IMR-90 (cell line): ENCODE results near the gene PRKAR1B. TPM values are rescaled to one million over a fixed set of nuclear protein-coding genes. Genes with fewer than 3 reads are reported as not detected.
"Not testable (repeated sequence)": the region's sequence is repeated elsewhere in the genome, so short reads cannot be mapped to it uniquely, and the experiment has no call there.

ENCODE experiments used
- ATAC-seq: fragments of 200-7000 bp; cut with Tn5 transposase; 2 replicates; pipeline ENCODE4 v1.9.1; 2020; ENCODE audit warnings: low read depth, mild to moderate bottlenecking, moderate library complexity
- BruUV-seq: library from RNA; stranded (reverse); fragments of 400-500 nt; replicated peaks from 2 replicates; lab custom pipeline; 2021; lab: Mats Ljungman, UMichigan
- CTCF ChIA-PET: fragments of 300-600 bp; formaldehyde crosslinking; extraction: SDS; loops from one replicate; lab custom pipeline; 2021; ENCODE audit warnings: antibody characterized with exemption; lab: Yijun Ruan, JAX
- POLR2A ChIA-PET: fragments of 300-600 bp; sonication (Branson Sonifier 250); formaldehyde crosslinking; loops from one replicate; lab custom pipeline; 2022; ENCODE audit warnings: antibody characterized with exemption; ENCODE audit not compliant: unreplicated experiment; lab: Charles Lee
- DNase-seq: peaks from one replicate; pipeline ENCODE4 v3.0.0; 2013
- H2AFZ ChIP-seq: replicated peaks from 2 replicates; pipeline ENCODE3; 2013; ENCODE audit warnings: low read length, mild to moderate bottlenecking; ENCODE audit not compliant: poor library complexity
- H2AK5ac ChIP-seq: 2 replicates; pipeline ENCODE4 v1.6.1; 2013; ENCODE audit warnings: low read depth, low read length, inconsistent platforms
- H2AK9ac ChIP-seq: replicated peaks from 2 replicates; pipeline ENCODE3; 2013; ENCODE audit warnings: mild to moderate bottlenecking, low read depth, low read length, moderate library complexity; ENCODE audit not compliant: poor library complexity
- H2BK120ac ChIP-seq: 2 replicates; pipeline ENCODE4 v1.6.1; 2013; ENCODE audit warnings: low read depth, low read length, inconsistent platforms
- H2BK15ac ChIP-seq: 3 replicates; pipeline ENCODE4 v1.6.1; 2013; ENCODE audit warnings: low read depth, low read length, inconsistent platforms
- H2BK20ac ChIP-seq: 2 replicates; pipeline ENCODE4 v1.6.1; 2013; ENCODE audit warnings: low read depth, mild to moderate bottlenecking, inconsistent platforms, low read length, moderate library complexity
- H2BK5ac ChIP-seq: 2 replicates; pipeline ENCODE4 v1.6.1; 2013; ENCODE audit warnings: mild to moderate bottlenecking, low read depth, low read length, inconsistent platforms; ENCODE audit not compliant: poor library complexity, severe bottlenecking
- H3K14ac ChIP-seq: replicated peaks from 2 replicates; pipeline ENCODE4 v1.6.1; 2013; ENCODE audit warnings: low read depth, low read length, inconsistent platforms
- H3K18ac ChIP-seq: 2 replicates; pipeline ENCODE4 v1.6.1; 2013; ENCODE audit warnings: low read depth, low read length, control low read depth
- H3K23ac ChIP-seq: 2 replicates; pipeline ENCODE4 v1.6.1; 2013; ENCODE audit warnings: low read depth, low read length, inconsistent platforms
- H3K27ac ChIP-seq: 2 replicates; pipeline ENCODE4 v1.5.1; 2013; ENCODE audit warnings: mild to moderate bottlenecking, control low read depth, low read length; ENCODE audit not compliant: insufficient read depth
- H3K27me3 ChIP-seq: 2 replicates; pipeline ENCODE4 v1.6.1; 2013; ENCODE audit warnings: low read length; ENCODE audit not compliant: control insufficient read depth, insufficient read depth
- H3K36me3 ChIP-seq: 2 replicates; pipeline ENCODE4 v1.6.1; 2013; ENCODE audit warnings: low read length, mixed read lengths; ENCODE audit not compliant: control insufficient read depth, insufficient read depth
- H3K4ac ChIP-seq: 2 replicates; pipeline ENCODE4 v1.6.1; 2013; ENCODE audit warnings: low read depth, low read length, inconsistent platforms
- H3K4me1 ChIP-seq: 2 replicates; pipeline ENCODE4 v1.6.1; 2013; ENCODE audit warnings: low read length, mixed read lengths; ENCODE audit not compliant: control insufficient read depth, insufficient read depth
- H3K4me2 ChIP-seq: 2 replicates; pipeline ENCODE4 v1.6.1; 2013; ENCODE audit warnings: low read depth, mild to moderate bottlenecking, control low read depth, low read length, moderate library complexity
- H3K4me3 ChIP-seq: 2 replicates; pipeline ENCODE4 v1.5.1; 2013; ENCODE audit warnings: low read depth, mild to moderate bottlenecking, control low read depth, low read length, moderate library complexity; ENCODE audit not compliant: insufficient read depth
- H3K56ac ChIP-seq: 2 replicates; pipeline ENCODE4 v1.6.1; 2013; ENCODE audit warnings: low read length, inconsistent platforms; ENCODE audit not compliant: insufficient read depth; ENCODE audit errors: extremely low read depth
- H3K79me1 ChIP-seq, 2 experiments: 2 replicates each; pipeline ENCODE4 v1.6.1; 2013; ENCODE audit warnings: low read length in 2 of 2, inconsistent platforms in 1 of 2, low read depth in 1 of 2
- H3K9ac ChIP-seq: 2 replicates; pipeline ENCODE4 v1.6.1; 2013; ENCODE audit warnings: low read depth, low read length, control low read depth
- H3K9me1 ChIP-seq: 2 replicates; pipeline ENCODE4 v1.6.1; 2013; ENCODE audit warnings: low read length, inconsistent platforms; ENCODE audit not compliant: insufficient read depth
- H3K9me3 ChIP-seq: 2 replicates; pipeline ENCODE4 v1.6.1; 2013; ENCODE audit warnings: low read length; ENCODE audit not compliant: control insufficient read depth, insufficient read depth
- H4K20me1 ChIP-seq: 2 replicates; pipeline ENCODE4 v1.6.1; 2013; ENCODE audit warnings: low read length, inconsistent platforms; ENCODE audit not compliant: insufficient read depth
- H4K5ac ChIP-seq: 2 replicates; pipeline ENCODE4 v1.6.1; 2013; ENCODE audit warnings: mild to moderate bottlenecking, low read depth, low read length, control low read depth
- H4K8ac ChIP-seq, 2 experiments: 2 replicates each; pipeline ENCODE4 v1.6.1; 2013; ENCODE audit warnings: low read depth in 2 of 2, low read length in 2 of 2, control low read depth in 1 of 2, inconsistent platforms in 1 of 2
- H4K91ac ChIP-seq: 2 replicates; pipeline ENCODE4 v1.6.1; 2013; ENCODE audit warnings: low read depth, low read length, inconsistent platforms; ENCODE audit not compliant: insufficient read depth
- BHLHE40 ChIP-seq: fragments of 150-350 bp; IDR thresholded peaks from 2 replicates; pipeline ENCODE4 v1.6.1; 2016; ENCODE audit warnings: mild to moderate bottlenecking, low read depth, low read length
- FOS ChIP-seq: fragments of 150-350 bp; IDR thresholded peaks from 2 replicates; pipeline ENCODE4 v1.6.1; 2016; ENCODE audit warnings: low read depth, low read length
- MXI1 ChIP-seq: IDR thresholded peaks from 2 replicates; pipeline ENCODE4 v1.6.1; 2012; ENCODE audit warnings: low read depth, mild to moderate bottlenecking, low read length, moderate library complexity, borderline replicate concordance
- USF2 ChIP-seq: fragments of 150-350 bp; IDR thresholded peaks from 2 replicates; pipeline ENCODE4 v1.6.1; 2017; ENCODE audit warnings: mild to moderate bottlenecking, antibody characterized with exemption, low read length, low read depth
- WGBS, 2 experiments: methylation state at CpG; one replicate each; pipeline versions ENCODE4 v1.1.5 to v1.1.7; 2013; ENCODE audit warnings: missing lambda C conversion rate in 2 of 2; ENCODE audit not compliant: insufficient read length in 1 of 2; ENCODE audit errors: extremely low coverage in 2 of 2; 5-methylcytosine and 5-hydroxymethylcytosine counted together
- dilution Hi-C: fragments of 300-500 bp; cut with HindIII; formaldehyde crosslinking; loops from one replicate; pipeline ENCODE4 v1.14.3; 2018; ENCODE audit warnings: low sequenced_read_pairs; ENCODE audit not compliant: unreplicated experiment
- in situ Hi-C: fragments of 300-500 bp; cut with MboI; formaldehyde crosslinking; loops from 3 replicates; pipeline ENCODE4 v1.14.3; 2019; ENCODE audit warnings: low sequenced_read_pairs, inconsistent platforms, mixed read lengths
- intact Hi-C: fragments of 100-400 bp; cut with micrococcal nuclease; formaldehyde crosslinking; loops from 2 replicates; pipeline ENCODE4 v1.10.0; 2022
- polyA plus RNA-seq, 3 experiments: library from polyadenylated mRNA; depleted of rRNA; stranded (reverse); fragments of >200 nt; gene quantifications; 2 replicates each; pipeline ENCODE4 v1.2.3, GENCODE V29; 2012; ENCODE audit warnings: low replicate concordance in 1 of 3
- total RNA-seq: library from RNA; depleted of rRNA; stranded (reverse); fragments of >200 nt; gene quantifications from 2 replicates; pipeline ENCODE4 v1.2.3, GENCODE V29; 2012

The PRKAR1B gene
- total and polyA plus RNA-seq, 2 of the 4 experiments (the other 2 are of a cell fraction): 15.2 to 20.2 TPM

GRCh38 chr7:744854-745430, 17.9 kb upstream of the PRKAR1B start:
- ChIA-PET POLR2A (no interaction called here), CTCF (no interaction called here)
- H3K27me3 ChIP-seq: no peaks in the 10 kb centered on the region
- H2AFZ ChIP-seq: no peak overlapping the region
- H3K9ac ChIP-seq: no peak overlapping the region
- no peak overlapping the region for H3K14ac ChIP-seq
- H3K4me3 ChIP-seq: no peak overlapping the region
- H3K9me3 ChIP-seq: no peaks in the 10 kb centered on the region
- H2BK5ac ChIP-seq: no peak overlapping the region
- peaks cover 6% of the 10 kb centered on the region; the same call in 1 of the 2 replicates for H4K20me1 ChIP-seq
- no peaks in the 10 kb centered on the region for H3K4me1 ChIP-seq
- H4K91ac ChIP-seq: no peak overlapping the region
- no peak overlapping the region for H4K5ac ChIP-seq
- no peak overlapping the region for H3K27ac ChIP-seq
- no peak overlapping the region for H3K23ac ChIP-seq
- no peak overlapping the region for H2AK5ac ChIP-seq
- in situ Hi-C loops (no loop called here), dilution Hi-C loops (no loop called here), intact Hi-C loops (no loop called here)
- no peak overlapping the region for H2BK15ac ChIP-seq
- ATAC-seq (no peak), DNase-seq (no peak)
- TF ChIP-seq MXI1: no peak
- TF ChIP-seq BHLHE40: no peak
- TF ChIP-seq USF2: no peak
- TF ChIP-seq FOS: no peak
- H3K36me3 ChIP-seq: peaks cover 22% of the 10 kb centered on the region
- H3K79me1 ChIP-seq: peaks cover 11 to 45% of the 10 kb centered on the region in 2 experiments; a peak in 3 of 4 replicates
- H3K56ac ChIP-seq: no peak overlapping the region
- no peak overlapping the region for H3K18ac ChIP-seq
- no peak overlapping the region for H2BK20ac ChIP-seq
- H3K4ac ChIP-seq: no peak overlapping the region
- WGBS, 2 experiments: 99% methylated on average over 13 of the region's 20 CpGs; no CpG with 5 or more reads in 1 of the 2 experiments
- 0 out of 2 replicates have a peak, but pooled peaks cover 9% of the 10 kb centered on the region for H3K9me1 ChIP-seq
- H2BK120ac ChIP-seq: no peak overlapping the region
- BruUV-seq: no TSS peak
- no peak overlapping the region for H3K4me2 ChIP-seq
- no peak overlapping the region for H4K8ac ChIP-seq
- H2AK9ac ChIP-seq: no peak overlapping the region

- H3K56ac ChIP-seq, POLR2A ChIA-PET, intact Hi-C loops, H3K4me1 ChIP-seq, H2BK5ac ChIP-seq, H3K18ac ChIP-seq, H4K8ac ChIP-seq, H3K23ac ChIP-seq, H3K27ac ChIP-seq, H3K14ac ChIP-seq, H4K20me1 ChIP-seq, H2AK5ac ChIP-seq, H2BK20ac ChIP-seq, H4K91ac ChIP-seq, BruUV-seq, H2AFZ ChIP-seq, DNase-seq, H3K4me3 ChIP-seq, H3K9me3 ChIP-seq, H4K5ac ChIP-seq, H3K4me2 ChIP-seq, H3K4ac ChIP-seq, H3K9ac ChIP-seq, H3K9me1 ChIP-seq, H3K27me3 ChIP-seq, in situ Hi-C loops, H2BK15ac ChIP-seq, CTCF ChIA-PET, dilution Hi-C loops, H2BK120ac ChIP-seq, ATAC-seq, H2AK9ac ChIP-seq: not testable (repeated sequence)
- no CpG with 5 or more reads among the region's 5 CpGs for WGBS, 2 experiments
- Histone ChIP-seq H3K79me1 (peaks cover 6 to 45% of the 10 kb centered on the region in 2 experiments; a peak in 3 of 4 replicates), H3K36me3 (peaks cover 21% of the 10 kb centered on the region)
Measured at GRCh38 chr7:744128-744520, 17.0 kb upstream of the PRKAR1B start.
